T-helper 1 cell treated with Interleukin-12 subunit alpha and Interleukin-12 subunit beta and Interleukin-4 antibody, amounts not matched to agents 30 μg/mL and 1 μg/mL, for 36 hours (primary cell): ENCODE results near the gene MRPL11.
"Not testable (repeated sequence)": the region's sequence is repeated elsewhere in the genome, so short reads cannot be mapped to it uniquely, and the experiment has no call there.

Source experiments
- H3K27ac Mint-ChIP-seq: one replicate; pipeline ENCODE4 v1.8.0; 2021; ENCODE audit warnings: mild to moderate bottlenecking, mixed read lengths
- H3K27me3 Mint-ChIP-seq: one replicate; pipeline ENCODE4 v1.8.0; 2021; ENCODE audit warnings: low read depth, mixed read lengths
- H3K36me3 Mint-ChIP-seq: one replicate; pipeline ENCODE4 v1.8.0; 2021; ENCODE audit warnings: low read depth, mixed read lengths
- H3K4me1 Mint-ChIP-seq: one replicate; pipeline ENCODE4 v1.8.0; 2021; ENCODE audit warnings: low read depth, mixed read lengths
- H3K4me3 Mint-ChIP-seq: one replicate; pipeline ENCODE4 v1.8.0; 2021; ENCODE audit warnings: mild to moderate bottlenecking, moderate library complexity, mixed read lengths
- H3K9me3 Mint-ChIP-seq: one replicate; pipeline ENCODE4 v1.8.0; 2021; ENCODE audit warnings: mixed read lengths

The MRPL11 gene

DNA sequence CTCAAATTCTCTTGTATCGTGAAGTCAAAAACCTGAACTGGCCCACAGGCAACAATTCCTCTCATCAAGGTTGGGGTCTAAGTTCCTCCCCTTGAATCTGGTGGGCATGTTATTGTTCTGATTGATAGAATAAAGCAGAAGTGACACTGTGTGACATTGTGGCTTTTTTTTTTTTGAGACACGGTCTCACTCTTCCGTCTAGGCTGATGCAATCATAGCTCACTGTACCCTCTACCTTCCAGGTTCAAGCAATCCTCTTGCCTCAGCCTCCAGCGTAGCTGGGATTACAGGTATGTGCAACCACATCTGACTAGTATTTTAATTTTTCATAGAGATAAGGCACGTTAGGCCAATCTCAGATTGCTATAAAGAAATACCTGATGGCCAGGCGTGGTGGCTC, 19.2 kb upstream of the MRPL11 start:
- Mint-ChIP-seq H3K27me3 (no peaks in the 10 kb centered on the region), H3K36me3 (peaks cover 2% of the 10 kb centered on the region), H3K27ac (no peak overlapping the region), H3K4me3 (no peak overlapping the region), H3K9me3 (peaks cover 7% of the 10 kb centered on the region), H3K4me1 (peaks cover 22% of the 10 kb centered on the region)

DNA sequence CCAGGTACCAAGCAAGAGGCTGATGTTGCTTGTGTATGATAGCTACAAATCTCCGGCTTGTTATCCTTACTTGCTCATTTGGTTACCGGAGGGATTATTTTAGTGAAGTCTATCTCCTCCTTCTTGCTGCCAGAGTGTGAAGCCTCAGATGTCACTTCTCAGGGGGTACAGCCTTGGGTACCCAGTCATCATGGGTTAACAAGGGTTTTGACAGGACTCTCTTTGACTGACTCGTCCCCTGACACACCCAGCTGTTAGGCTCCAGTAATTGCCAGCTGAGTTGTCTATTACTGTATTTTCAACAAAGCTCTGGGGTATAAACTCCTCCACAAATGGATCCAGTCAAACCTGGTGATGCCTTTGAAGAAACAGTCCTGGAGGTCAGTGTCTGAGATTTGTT, 16.2 kb upstream of the MRPL11 start:
- Mint-ChIP-seq H3K27me3 (peaks cover under 1% of the 10 kb centered on the region), H3K36me3 (no peaks in the 10 kb centered on the region), H3K4me1 (peaks cover 17% of the 10 kb centered on the region), H3K4me3 (peak overlapping the region; percentile 18), H3K9me3 (no peaks in the 10 kb centered on the region), H3K27ac (peak overlapping the region; percentile 57)

DNA sequence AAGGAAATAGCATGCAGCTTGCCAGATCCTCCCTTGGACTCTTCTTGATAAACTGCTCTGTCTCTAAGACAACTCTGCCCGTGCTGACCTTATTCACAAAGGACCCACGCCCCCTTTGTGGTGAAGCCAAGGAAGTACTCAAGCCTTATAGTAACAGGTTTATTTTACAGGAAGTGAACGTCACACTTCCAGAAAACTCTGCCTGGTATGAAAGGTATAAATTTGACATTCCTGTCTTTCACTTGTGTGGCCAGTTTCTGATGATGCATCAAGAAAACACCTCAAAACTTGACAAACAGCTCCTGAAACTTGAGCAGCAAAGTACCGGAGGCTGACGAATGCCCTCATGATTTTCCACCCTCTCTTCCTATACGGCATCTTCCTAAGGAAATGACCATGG, 15.6 kb upstream of the MRPL11 start:
- Mint-ChIP-seq H3K36me3 (no peaks in the 10 kb centered on the region), H3K9me3 (no peaks in the 10 kb centered on the region), H3K4me3 (no peak overlapping the region), H3K27ac (no peak overlapping the region), H3K27me3 (peaks cover 3% of the 10 kb centered on the region), H3K4me1 (peaks cover 17% of the 10 kb centered on the region)

DNA sequence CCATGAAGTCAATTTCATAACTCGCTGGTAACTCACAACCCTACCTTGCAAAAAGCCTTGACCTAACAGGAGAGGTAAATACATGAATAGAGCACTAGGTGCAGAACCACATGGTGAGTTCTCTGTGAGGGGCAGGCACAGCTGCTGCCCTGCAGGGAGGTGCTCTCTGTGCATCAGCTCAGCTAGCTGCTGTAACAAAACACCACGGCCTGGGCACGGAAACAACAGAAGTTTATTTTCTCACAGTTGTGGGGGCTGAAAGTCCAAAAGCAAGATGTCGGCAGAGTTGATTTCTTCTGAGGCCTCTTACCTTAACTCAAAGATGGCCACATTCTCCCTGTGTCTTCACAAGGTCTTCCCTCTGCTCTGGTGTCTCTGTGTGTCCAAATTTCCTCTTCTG, 13.0 kb upstream of the MRPL11 start:
- Mint-ChIP-seq H3K36me3 (no peaks in the 10 kb centered on the region), H3K9me3 (no peaks in the 10 kb centered on the region), H3K4me1 (peaks cover 15% of the 10 kb centered on the region), H3K27me3 (peaks cover 6% of the 10 kb centered on the region), H3K27ac (no peak overlapping the region), H3K4me3 (no peak overlapping the region)

DNA sequence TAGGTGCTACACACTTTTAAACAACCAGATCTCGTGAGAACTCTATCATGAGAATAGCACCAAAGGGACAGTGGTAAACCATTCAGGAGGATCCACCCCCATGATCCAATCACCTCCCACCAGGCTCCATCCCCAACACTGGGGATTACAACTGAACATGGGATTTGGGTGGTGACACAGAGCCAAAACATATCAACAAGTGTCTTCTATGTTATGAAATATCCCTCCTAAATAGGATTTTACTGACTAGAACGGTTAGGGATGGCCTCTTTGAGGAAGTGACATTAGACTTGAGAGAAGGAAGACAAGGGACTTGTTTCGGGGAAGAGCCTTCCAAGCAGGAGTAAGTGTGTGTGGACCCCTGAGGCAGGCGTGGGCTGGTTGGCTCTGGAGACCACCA, 11.9 kb upstream of the MRPL11 start:
- Mint-ChIP-seq H3K27ac (no peak overlapping the region), H3K9me3 (no peaks in the 10 kb centered on the region), H3K36me3 (no peaks in the 10 kb centered on the region), H3K4me1 (peaks cover 15% of the 10 kb centered on the region), H3K4me3 (no peak overlapping the region), H3K27me3 (peaks cover 6% of the 10 kb centered on the region)

DNA sequence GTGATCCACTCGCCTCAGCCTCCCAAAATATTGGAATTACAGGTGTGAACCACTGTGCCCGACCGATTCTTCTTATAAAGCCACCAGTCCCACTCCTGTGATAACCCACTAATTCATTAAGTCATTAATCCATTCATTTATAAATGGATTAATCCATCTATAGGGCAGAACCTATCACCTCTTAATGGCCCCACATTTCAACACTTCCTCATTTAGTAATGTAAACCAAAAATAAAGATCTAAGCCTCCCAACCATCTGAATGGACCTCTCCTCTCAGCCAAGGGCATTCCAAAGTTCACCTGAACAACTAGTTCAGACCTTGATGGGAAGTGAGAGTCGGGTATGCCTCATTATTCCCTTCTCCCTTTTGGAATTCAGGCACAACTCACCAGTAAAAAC, 9.9 kb upstream of the MRPL11 start:
- no peaks in the 10 kb centered on the region for H3K4me1 Mint-ChIP-seq
- H3K9me3 Mint-ChIP-seq, result peaks cover 4% of the 10 kb centered on the region
- H3K36me3 Mint-ChIP-seq, result no peaks in the 10 kb centered on the region
- peaks cover 6% of the 10 kb centered on the region for H3K27me3 Mint-ChIP-seq
- H3K4me3 Mint-ChIP-seq, result no peak overlapping the region
- no peak overlapping the region for H3K27ac Mint-ChIP-seq

DNA sequence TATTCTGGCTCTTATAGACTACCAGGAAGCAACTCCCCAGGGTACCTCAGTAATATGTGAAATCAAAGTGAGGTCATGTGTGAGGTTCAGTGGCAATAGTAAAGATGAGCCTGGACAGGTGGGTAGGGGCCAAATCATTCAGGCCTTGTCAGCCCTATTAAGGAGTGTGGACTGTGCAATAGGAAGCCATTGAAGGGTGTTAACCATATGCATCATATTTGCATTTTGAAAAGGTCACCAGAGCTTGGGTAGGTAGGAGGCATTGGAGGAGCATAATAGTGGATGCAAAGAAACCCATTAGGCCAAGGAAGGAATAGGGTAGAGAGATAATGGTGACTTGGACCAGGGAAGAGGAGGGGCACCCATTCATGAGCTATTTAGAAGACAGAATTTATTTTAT, 8.4 kb upstream of the MRPL11 start:
- H3K27ac Mint-ChIP-seq, result no peak overlapping the region
- H3K36me3 Mint-ChIP-seq, result no peaks in the 10 kb centered on the region
- peaks cover 10% of the 10 kb centered on the region for H3K9me3 Mint-ChIP-seq
- peaks cover 6% of the 10 kb centered on the region for H3K27me3 Mint-ChIP-seq
- no peaks in the 10 kb centered on the region for H3K4me1 Mint-ChIP-seq
- no peak overlapping the region for H3K4me3 Mint-ChIP-seq

DNA sequence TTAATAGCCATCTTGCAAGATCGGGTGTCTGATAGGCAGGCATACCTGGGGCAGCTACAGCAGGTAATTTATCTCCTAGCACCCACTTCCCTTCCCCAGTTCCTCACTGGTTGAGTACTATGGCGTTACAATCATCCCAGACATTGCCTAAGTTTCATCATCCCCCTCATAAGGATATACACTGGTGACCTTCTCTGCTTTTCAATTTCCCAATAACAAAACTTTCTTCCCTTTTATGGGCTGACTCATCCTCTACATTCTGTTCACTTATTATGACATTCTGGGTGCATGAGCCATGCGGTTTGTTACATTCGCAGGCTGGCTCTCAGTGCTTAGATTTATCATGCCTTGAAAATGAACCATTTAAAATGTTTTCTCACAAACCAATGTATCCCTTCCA, 5.0 kb upstream of the MRPL11 start:
- H3K4me3 Mint-ChIP-seq, result no peak overlapping the region
- H3K4me1 Mint-ChIP-seq, result peaks cover 5% of the 10 kb centered on the region
- no peaks in the 10 kb centered on the region for H3K36me3 Mint-ChIP-seq
- H3K27ac Mint-ChIP-seq, result no peak overlapping the region
- H3K27me3 Mint-ChIP-seq, result peaks cover under 1% of the 10 kb centered on the region
- H3K9me3 Mint-ChIP-seq, result peaks cover 10% of the 10 kb centered on the region

DNA sequence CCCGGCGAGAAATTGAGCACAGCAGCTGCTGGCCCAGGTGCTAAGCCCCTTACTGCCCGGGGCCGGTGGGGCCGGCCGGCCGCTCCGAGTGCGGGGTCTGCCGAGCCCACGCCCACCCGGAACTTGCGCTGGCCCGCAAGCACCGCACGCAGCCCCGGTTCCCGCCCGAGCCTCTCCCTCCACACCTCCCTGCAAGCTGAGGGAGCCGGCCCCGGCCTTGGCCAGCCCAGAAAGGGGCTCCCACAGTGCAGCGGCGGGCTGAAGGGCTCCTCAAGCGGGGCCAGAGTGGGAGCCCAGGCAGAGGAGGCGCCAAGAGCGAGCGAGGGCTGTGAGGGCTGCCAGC, 2.3 kb upstream of the MRPL11 start:
- not testable (repeated sequence) for H3K4me3 Mint-ChIP-seq, H3K27me3 Mint-ChIP-seq, H3K36me3 Mint-ChIP-seq, H3K27ac Mint-ChIP-seq
- Mint-ChIP-seq H3K9me3 (peaks cover 10% of the 10 kb centered on the region), H3K4me1 (peaks cover 14% of the 10 kb centered on the region)

DNA sequence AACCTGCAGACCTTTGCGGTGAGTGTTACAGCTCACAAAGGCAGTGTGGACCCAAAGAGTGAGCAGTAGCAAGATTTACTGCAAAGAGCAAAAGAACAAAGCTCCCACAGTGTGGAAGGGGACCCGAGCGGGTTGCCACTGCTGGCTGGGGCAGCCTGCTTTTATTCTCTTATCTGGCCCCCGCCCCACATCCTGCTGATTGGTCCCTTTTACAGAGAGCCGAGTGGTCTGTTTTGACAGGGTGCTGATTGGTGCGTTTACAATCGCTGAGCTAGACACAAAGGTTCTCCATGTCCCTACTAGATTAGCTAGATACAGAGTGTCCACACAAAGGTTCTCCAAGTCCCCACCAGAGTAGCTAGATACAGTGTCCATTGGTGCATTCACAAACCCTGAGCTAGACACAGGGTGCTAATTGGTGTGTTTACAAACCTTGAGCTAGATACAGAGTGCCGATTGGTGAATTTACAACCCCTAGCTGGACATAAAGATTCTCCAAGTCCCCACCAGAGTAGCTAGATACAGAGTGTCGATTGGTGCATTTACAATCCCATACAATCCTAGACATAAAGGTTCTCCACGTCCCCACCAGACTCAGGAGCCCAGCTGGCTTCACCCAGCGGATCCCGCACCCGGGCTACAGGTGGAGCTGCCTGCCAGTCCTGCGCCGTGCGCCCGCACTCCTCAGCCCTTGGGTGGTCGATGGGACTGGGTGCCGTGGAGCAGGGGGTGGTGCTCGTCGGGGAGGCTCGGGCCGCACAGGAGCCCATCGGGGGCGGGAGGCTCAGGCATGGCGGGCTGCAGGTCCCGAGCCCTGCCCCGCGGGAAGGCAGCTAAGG, 1.7 kb upstream of the MRPL11 start:
- not testable (repeated sequence) for H3K27me3 Mint-ChIP-seq, H3K36me3 Mint-ChIP-seq, H3K4me3 Mint-ChIP-seq, H3K27ac Mint-ChIP-seq
- Mint-ChIP-seq H3K9me3 (peaks cover 10% of the 10 kb centered on the region), H3K4me1 (peaks cover 14% of the 10 kb centered on the region)

DNA sequence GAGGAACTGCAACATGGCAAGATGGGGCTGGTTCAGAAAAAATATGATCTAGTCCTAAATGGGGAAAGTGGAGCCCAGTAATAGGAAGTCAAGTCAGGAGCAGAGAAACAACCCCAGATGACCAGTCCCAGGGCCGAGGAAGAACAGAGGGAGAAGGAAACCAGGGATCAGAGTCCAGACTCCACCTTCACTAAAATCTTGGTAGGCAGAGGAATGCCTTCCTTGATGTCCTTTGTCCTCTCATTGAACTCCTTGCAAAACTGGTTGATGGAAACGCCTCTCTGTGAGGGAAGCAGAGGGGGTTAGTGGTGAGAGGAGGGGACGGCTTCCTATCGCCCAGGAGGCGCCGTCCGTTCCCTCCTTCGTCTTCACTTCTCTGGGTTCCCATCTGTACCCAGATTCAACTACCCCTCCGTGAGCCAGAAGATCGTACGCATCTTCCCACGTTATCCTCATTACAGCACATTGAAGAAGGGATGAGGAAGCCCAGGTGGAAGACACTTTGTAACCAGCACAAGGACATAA, 607 bp downstream of the MRPL11 start:
- no peaks in the 10 kb centered on the region for H3K27me3 Mint-ChIP-seq
- peaks cover 1% of the 10 kb centered on the region for H3K9me3 Mint-ChIP-seq
- peak overlapping the region; percentile 96 for H3K27ac Mint-ChIP-seq

DNA sequence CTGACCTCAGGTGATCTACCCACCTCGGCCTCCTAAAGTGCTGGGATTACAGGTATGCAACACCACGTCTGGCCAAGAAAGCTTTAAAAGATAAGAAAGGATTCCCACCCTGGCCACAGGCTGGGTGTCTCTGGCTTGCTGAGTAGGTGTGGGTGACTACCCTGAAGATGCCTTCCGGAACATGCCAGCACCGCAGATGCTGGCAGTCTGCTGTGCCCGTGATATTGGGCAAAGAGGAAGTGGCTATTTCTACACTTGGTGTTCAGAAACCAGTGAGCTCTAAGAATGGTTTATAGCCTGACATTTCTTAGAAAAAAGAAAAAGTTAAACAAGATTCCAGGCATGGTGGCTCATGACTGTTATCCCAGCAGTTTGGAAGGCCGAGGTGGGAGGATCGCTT, 6.1 kb downstream of the MRPL11 start:
- Mint-ChIP-seq H3K4me3 (no peak overlapping the region), H3K27me3 (no peaks in the 10 kb centered on the region), H3K4me1 (peaks cover 6% of the 10 kb centered on the region), H3K27ac (no peak overlapping the region), H3K9me3 (no peaks in the 10 kb centered on the region), H3K36me3 (peaks cover 7% of the 10 kb centered on the region)

More for the DNA sequence above, 607 bp downstream of the MRPL11 start:
- Mint-ChIP-seq H3K4me3 (peak overlapping the region; percentile 88), H3K4me1 (peaks cover 14% of the 10 kb centered on the region), H3K36me3 (peaks cover 7% of the 10 kb centered on the region)

DNA sequence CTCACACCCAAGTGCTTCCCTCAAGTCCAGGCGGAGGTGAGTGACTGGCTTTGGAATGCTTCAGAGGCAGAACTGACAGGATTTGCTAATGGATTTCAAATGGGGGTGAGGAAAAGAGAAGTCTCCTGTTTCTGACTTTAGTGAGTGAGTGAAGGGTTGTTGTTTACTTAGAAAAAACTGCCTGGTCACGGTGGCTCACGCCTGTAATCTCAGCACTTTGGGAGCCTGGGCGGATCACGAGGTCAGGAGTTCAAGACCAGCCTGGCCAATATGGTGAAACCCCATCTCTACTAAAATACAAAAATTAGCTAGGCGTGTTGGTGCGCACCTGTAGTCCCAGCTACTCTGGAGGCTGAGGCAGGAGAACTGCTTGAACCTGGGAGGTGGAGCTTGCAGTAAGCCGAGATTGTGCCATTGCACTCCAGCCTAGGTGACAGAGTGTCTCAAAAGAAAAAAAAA, 6.7 kb downstream of the MRPL11 start:
- H3K4me3 Mint-ChIP-seq, H3K27ac Mint-ChIP-seq, H3K36me3 Mint-ChIP-seq, H3K4me1 Mint-ChIP-seq, H3K27me3 Mint-ChIP-seq, H3K9me3 Mint-ChIP-seq: not testable (repeated sequence)

DNA sequence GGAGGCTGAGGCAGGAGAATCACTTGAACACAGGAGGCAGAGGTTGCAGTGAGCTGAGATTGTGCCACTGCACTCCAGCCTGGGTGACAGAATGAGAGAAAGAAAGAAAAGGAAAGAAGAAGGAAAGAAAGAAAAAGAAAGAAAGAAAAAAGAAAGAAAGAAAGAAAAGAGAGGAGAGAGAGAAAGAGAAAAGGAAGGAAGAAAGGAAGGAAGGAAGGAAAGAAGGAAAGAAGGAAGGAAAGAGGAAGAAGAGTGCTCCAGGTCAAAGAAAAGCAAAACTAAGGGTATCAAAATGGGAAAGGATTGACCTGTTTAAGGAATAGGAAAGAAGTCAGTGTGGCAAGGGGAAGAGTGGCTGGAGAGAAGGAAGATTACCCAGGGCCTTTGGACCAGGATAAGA, 7.4 kb downstream of the MRPL11 start:
- H3K27ac Mint-ChIP-seq, H3K36me3 Mint-ChIP-seq: not testable (repeated sequence)

DNA sequence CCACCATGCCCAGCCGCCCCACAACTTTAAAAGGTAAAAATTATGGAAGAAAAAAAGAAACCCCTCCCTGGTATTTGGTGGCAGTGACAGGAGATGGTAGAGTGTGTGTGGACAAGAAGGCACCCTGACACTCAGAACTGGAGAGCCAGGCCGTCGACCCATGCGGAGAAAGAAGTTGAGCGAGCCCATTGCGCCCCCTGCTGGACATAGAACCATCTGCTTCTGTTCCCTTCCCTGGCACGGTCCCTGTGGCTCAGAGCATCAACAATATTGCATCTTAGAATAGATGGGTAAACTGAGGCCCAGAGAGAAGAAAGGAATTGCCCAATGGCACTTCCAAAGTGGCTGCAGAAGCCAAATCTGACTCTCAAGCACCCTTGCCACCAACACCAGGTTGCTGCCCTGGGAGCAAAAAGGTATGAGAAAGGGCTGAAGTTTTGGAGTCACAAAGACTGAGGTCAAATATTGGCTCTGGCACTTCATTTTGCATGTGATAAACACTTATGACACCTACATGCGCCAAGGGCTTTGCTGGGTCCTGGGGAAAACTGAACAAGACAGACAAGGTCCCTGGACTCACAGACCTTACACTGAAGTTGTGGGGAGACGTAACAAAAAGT, 8.6 kb downstream of the MRPL11 start:
- Mint-ChIP-seq H3K27me3 (no peaks in the 10 kb centered on the region), H3K4me1 (peaks cover 2% of the 10 kb centered on the region), H3K27ac (no peak overlapping the region), H3K36me3 (peaks cover 2% of the 10 kb centered on the region), H3K4me3 (no peak overlapping the region), H3K9me3 (no peaks in the 10 kb centered on the region)

More for the DNA sequence above, 7.4 kb downstream of the MRPL11 start:
- not testable (repeated sequence) for H3K27me3 Mint-ChIP-seq, H3K4me3 Mint-ChIP-seq, H3K9me3 Mint-ChIP-seq, H3K4me1 Mint-ChIP-seq
